HEK293T (cell line): Measurements from ENCODE around the gene SOS2.

ENCODE experiments used
- CTCF ChIA-PET: fragments of 350-600 bp; formaldehyde crosslinking; extraction: SDS; loops from one replicate; lab custom pipeline; 2021; ENCODE audit warnings: antibody characterized with exemption, inconsistent platforms; lab: Yijun Ruan, JAX
- POLR2A ChIA-PET: fragments of 350-600 bp; formaldehyde crosslinking; extraction: SDS; loops from one replicate; lab custom pipeline; 2020; ENCODE audit warnings: antibody characterized with exemption, inconsistent platforms; lab: Yijun Ruan, JAX
- DNase-seq: peaks from one replicate; pipeline ENCODE4 v3.0.0; 2012; ENCODE audit warnings: mixed read lengths; ENCODE audit errors: extremely low spot score
- ARNT ChIP-seq: fragments of 450-650 bp; IDR thresholded peaks from 2 replicates; pipeline ENCODE4 v1.6.1; 2017; ENCODE audit warnings: mild to moderate bottlenecking
- BHLHE40 ChIP-seq: fragments of 450-650 bp; IDR thresholded peaks from 2 replicates; pipeline ENCODE4 v1.6.1; 2016; ENCODE audit warnings: mild to moderate bottlenecking, moderate library complexity, borderline replicate concordance
- CTBP1 ChIP-seq: fragments of 450-650 bp; IDR thresholded peaks from 2 replicates; pipeline ENCODE4 v1.6.1; 2016; ENCODE audit warnings: borderline replicate concordance
- ELF4 ChIP-seq: fragments of 450-650 bp; IDR thresholded peaks from 2 replicates; pipeline ENCODE4 v1.6.1; 2017; ENCODE audit warnings: antibody characterized with exemption
- FOXA1 ChIP-seq: fragments of 450-650 bp; IDR thresholded peaks from 2 replicates; pipeline ENCODE4 v1.6.1; 2016; ENCODE audit warnings: mild to moderate bottlenecking
- FOXK2 ChIP-seq: fragments of 450-650 bp; IDR thresholded peaks from 2 replicates; pipeline ENCODE4 v1.6.1; 2016; ENCODE audit warnings: mild to moderate bottlenecking
- FOXM1 ChIP-seq: fragments of 450-650 bp; IDR thresholded peaks from 2 replicates; pipeline ENCODE4 v1.6.1; 2017; ENCODE audit warnings: mild to moderate bottlenecking, borderline replicate concordance
- HDGF ChIP-seq: fragments of 450-650 bp; IDR thresholded peaks from 2 replicates; pipeline ENCODE4 v1.6.1; 2017; ENCODE audit warnings: antibody characterized with exemption, borderline replicate concordance
- L3MBTL2 ChIP-seq: fragments of 450-650 bp; conservative IDR thresholded peaks from 2 replicates; pipeline ENCODE4 v1.6.1; 2016; ENCODE audit warnings: mild to moderate bottlenecking
- LEF1 ChIP-seq: fragments of 450-650 bp; IDR thresholded peaks from 2 replicates; pipeline ENCODE4 v1.6.1; 2017; ENCODE audit warnings: mild to moderate bottlenecking, borderline replicate concordance
- NFRKB ChIP-seq: fragments of 450-650 bp; IDR thresholded peaks from 2 replicates; pipeline ENCODE4 v1.6.1; 2016; ENCODE audit warnings: mild to moderate bottlenecking, moderate library complexity
- SP1 ChIP-seq: fragments of 450-650 bp; IDR thresholded peaks from 2 replicates; pipeline ENCODE4 v1.6.1; 2017
- SUZ12 ChIP-seq: fragments of 450-650 bp; IDR thresholded peaks from 2 replicates; pipeline ENCODE4 v1.6.1; 2016; ENCODE audit warnings: mild to moderate bottlenecking
- TARDBP ChIP-seq: fragments of 450-650 bp; IDR thresholded peaks from 2 replicates; pipeline ENCODE4 v1.6.1; 2016
- ZNF384 ChIP-seq: fragments of 450-650 bp; IDR thresholded peaks from 2 replicates; pipeline ENCODE4 v1.6.1; 2016
- TF ChIP-seq, protein P1 (sequence below): fragments of 450-650 bp; IDR thresholded peaks from 2 replicates; pipeline ENCODE4 v1.6.1; 2016

Gene SOS2

DNA sequence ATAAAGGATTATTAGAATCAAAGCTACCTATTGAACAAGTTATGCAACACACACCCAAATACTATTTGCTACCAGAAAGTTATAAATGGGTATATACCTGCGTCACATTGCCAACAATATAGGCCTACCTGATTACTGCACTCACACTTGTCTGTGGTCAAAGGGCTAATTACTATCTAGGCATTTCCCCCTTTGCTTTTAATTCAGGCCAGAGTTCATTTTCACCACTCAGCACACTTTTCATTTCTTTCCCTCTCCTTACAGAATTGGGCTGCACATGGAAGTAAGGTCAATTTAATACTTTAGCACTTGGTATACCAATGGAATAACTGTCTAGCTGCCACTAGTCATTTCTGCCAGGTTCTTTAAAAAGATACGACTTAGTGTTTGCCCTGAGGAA lies 1.7 kb downstream of the SOS2 start:
- TF ChIP-seq FOXK2: no peak
- no peak for TF ChIP-seq ELF4
- no peak for TF ChIP-seq SUZ12
- no peak for TF ChIP-seq SP1
- ChIA-PET CTCF (no interaction called here), POLR2A (no interaction called here)
- DNase-seq: no peak

DNA sequence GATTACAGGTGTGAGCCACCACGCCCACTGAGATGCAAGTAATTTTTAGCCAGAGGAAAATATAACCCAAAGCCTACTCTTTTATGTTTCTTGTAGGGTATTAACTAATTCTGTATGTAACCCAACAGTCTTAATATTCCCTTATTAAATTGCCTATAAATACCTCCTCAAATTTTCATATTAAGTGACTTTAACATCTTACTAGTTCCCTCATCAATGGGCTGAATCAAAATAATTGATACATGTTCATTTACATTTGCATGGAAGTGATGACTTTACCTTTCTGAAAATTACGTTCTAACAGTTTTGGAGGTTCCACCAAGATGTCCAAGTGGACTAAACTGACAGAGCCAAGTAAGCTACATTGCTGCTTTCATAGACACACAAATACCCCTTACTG lies 3.1 kb downstream of the SOS2 start:
- DNase-seq: no peak
- CTCF ChIA-PET: interaction anchor here (0.7 kb wide), 1 partner anchor 486 kb away, joined by 3 read pairs; no protein-coding TSS in a partner anchor
- TF ChIP-seq ELF4: no peak
- TF ChIP-seq SP1: no peak
- no peak for TF ChIP-seq ARNT
- no peak for TF ChIP-seq L3MBTL2
- TF ChIP-seq HDGF: no peak
- no peak for TF ChIP-seq TARDBP
- no peak for TF ChIP-seq FOXM1

DNA sequence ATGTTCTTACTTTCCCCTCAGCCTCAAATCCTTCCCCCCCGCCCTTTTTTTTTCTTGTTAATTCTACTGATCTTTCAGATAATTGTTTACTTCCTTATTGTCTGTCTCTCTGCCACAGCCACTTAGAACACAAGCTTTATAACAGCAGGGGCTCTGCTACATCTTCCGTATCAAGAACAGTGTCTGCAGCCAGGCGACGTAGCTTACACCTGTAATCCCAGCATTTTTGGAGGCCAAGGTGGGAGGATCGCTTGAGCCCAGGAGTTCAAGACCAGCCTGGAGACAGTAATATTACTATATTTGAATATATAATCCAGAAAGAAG lies 5.4 kb downstream of the SOS2 start:
- TF ChIP-seq CTBP1 (no peak), BHLHE40 (no peak), ZNF384 (no peak), L3MBTL2 (no peak)
- TF ChIP-seq, protein P1, sequence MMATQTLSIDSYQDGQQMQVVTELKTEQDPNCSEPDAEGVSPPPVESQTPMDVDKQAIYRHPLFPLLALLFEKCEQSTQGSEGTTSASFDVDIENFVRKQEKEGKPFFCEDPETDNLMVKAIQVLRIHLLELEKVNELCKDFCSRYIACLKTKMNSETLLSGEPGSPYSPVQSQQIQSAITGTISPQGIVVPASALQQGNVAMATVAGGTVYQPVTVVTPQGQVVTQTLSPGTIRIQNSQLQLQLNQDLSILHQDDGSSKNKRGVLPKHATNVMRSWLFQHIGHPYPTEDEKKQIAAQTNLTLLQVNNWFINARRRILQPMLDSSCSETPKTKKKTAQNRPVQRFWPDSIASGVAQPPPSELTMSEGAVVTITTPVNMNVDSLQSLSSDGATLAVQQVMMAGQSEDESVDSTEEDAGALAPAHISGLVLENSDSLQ: no peak
- no peak for DNase-seq
- ChIA-PET CTCF (interaction anchor here (0.5 kb wide), 1 partner anchor 136 kb away, joined by 3 read pairs; no protein-coding TSS in a partner anchor), POLR2A (no interaction called here)

More for the DNA sequence above, 3.1 kb downstream of the SOS2 start:
- POLR2A ChIA-PET: no interaction called here

DNA sequence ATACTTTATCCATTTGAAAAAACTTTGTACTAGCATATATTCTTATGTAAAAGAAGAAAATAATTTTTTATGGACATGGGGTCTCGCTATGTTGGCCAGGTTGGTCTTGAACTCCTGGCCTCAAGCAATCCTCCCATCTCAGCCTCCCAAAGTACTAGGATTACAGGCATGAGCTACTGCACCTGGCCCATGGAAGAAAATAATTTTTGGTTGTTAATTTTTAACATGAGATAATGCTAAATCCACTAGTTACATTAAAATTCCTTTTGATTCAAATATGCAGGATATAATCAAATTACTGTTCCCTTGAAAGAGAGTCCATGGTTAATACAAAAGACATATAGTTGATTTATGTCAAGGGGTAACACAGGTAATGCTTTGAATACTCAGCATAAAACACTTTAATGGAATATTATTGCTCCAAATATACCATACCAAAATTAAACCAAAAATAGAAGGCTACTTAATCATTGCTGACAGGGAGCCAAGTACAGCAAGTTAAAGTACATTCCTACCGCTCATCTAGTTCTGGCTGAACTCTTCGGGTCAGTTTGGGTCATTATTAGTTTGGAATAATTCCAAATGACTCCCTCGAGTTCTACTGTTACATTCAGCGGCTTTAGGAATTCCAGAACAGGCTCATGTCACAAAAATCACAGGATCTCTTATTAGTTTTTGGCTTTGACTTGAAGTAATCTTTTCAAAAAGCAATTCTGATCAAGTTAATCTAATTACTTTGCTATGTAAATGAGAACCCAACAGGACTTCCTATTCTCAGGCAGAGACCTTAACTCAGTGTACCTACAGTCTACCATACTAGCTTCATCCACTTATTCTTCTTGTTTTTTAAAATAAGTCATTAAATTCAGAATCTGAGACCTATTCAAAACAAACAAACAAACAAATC lies 6.1 kb downstream of the SOS2 start:
- TF ChIP-seq, protein P1: peak; percentile 54
- TF ChIP-seq FOXM1: no peak
- ChIA-PET CTCF (no interaction called here), POLR2A (no interaction called here)
- no peak for DNase-seq

DNA sequence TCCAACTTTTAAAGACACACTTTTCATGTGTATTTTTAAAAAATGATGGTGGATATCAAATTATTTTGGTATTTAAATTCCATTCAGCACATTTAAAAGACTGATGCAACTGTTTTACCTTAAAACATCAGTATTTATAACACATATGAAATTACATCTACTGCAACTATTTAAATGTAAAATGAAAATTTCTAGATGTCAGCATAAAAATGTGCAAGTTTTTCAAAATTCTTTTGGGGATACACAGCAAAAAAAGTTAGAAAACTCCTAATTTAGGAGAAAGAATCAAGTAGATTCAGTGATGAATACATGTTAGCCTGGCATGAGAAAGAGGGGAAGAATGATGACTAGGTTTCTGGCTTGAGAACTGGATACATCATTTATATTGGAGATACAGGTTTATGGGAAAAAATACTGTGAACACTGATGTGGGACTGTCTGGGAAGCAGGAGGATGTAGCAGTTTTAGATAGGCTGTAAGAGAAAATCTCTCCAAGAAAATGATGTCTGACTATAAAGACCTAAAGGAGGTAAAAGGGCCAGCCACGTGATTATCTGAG lies 9.2 kb downstream of the SOS2 start:
- CTCF ChIA-PET: no interaction called here
- POLR2A ChIA-PET: no interaction called here
- DNase-seq: no peak

DNA sequence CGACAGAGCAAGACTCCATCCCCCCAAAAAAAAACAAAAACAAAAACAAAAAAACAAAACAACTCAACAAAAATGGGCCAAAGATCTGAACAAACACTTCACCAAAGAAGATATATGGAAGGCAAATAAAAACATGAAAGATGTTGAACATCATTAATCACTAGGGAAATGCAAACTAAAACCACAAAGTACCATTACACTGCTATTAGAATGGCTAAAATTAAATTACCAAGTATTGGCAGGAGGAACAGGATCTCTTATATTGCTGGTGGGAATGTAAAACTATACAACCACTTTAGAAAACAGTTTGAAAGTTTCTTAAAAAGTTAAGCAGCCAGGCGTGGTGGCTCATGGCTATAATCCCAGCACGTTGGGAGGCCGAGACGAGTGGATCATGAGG lies 12.9 kb downstream of the SOS2 start:
- CTCF ChIA-PET: interaction anchor here (0.6 kb wide), 1 partner anchor 18 kb away, joined by 3 read pairs; no protein-coding TSS in a partner anchor
- no peak for DNase-seq
- TF ChIP-seq SP1: no peak
- no peak for TF ChIP-seq SUZ12
- no peak for TF ChIP-seq FOXM1
- no peak for TF ChIP-seq FOXK2
- no peak for TF ChIP-seq NFRKB
- no peak for TF ChIP-seq ARNT
- no peak for TF ChIP-seq FOXA1
- TF ChIP-seq, protein P1: peak; percentile 38; the same call in 1 of the 2 replicates
- POLR2A ChIA-PET: no interaction called here

More for the DNA sequence above, 9.2 kb downstream of the SOS2 start:
- TF ChIP-seq BHLHE40 (no peak), L3MBTL2 (no peak), FOXK2 (no peak), SUZ12 (no peak), ELF4 (no peak), HDGF (no peak), SP1 (no peak), LEF1 (no peak), FOXA1 (no peak), ARNT (no peak)
- TF ChIP-seq, protein P1: no peak
